Ovary (tissue), 9 donors: ENCODE results near the gene TRNAU1AP. TPM values are rescaled to one million over a fixed set of nuclear protein-coding genes. Genes with fewer than 3 reads are reported as not detected.
"Not testable (repeated sequence)": the region's sequence is repeated elsewhere in the genome, so short reads cannot be mapped to it uniquely, and the experiment has no call there.

Source experiments
- DNase-seq, 5 donors: peaks; one replicate each; pipeline ENCODE4 v3.0.0-alpha.2; 2019 to 2020
- H3K27ac ChIP-seq, 2 donors: fragments of 200-600 bp; one replicate each; pipeline versions ENCODE4 v1.5.1 to v1.8.0; 2019 to 2022
- H3K27me3 ChIP-seq: fragments of 200-600 bp; one replicate; pipeline ENCODE4 v1.8.0; 2022
- H3K36me3 ChIP-seq: fragments of 200-600 bp; sonication (generic); one replicate; pipeline ENCODE4 v1.5.1; 2019
- H3K4me1 ChIP-seq: one replicate; pipeline ENCODE4 v1.8.1; 2013; ENCODE audit warnings: mild to moderate bottlenecking, moderate library complexity; ENCODE audit not compliant: insufficient read depth
- H3K4me3 ChIP-seq: fragments of 200-600 bp; sonication (generic); one replicate; pipeline ENCODE4 v1.5.1; 2017
- H3K9me3 ChIP-seq, 2 donors: fragments of 200-600 bp in 1 of 2; sonication (generic) in 1 of 2; one replicate each; pipeline versions ENCODE4 v1.5.1 to v1.8.1; 2013 to 2019; ENCODE audit warnings: mild to moderate bottlenecking in 1 of 2, moderate library complexity in 1 of 2
- CTCF ChIP-seq, 3 donors: fragments of 450-650 bp in 2 of 3; fragments of 200-600 bp in 1 of 3; IDR thresholded peaks; one replicate each; pipeline versions ENCODE4 v1.5.1 to v1.8.0; 2016 to 2022; ENCODE audit warnings: antibody characterized with exemption in 3 of 3, mild to moderate bottlenecking in 1 of 3
- EP300 ChIP-seq: sonication (generic); formaldehyde crosslinking; IDR thresholded peaks from one replicate; pipeline ENCODE4 v1.6.1; 2017; ENCODE audit warnings: antibody characterized with exemption
- POLR2A ChIP-seq: fragments of 450-650 bp; IDR thresholded peaks from one replicate; pipeline ENCODE4 v1.6.1; 2017; ENCODE audit warnings: antibody characterized with exemption, mild to moderate bottlenecking, moderate library complexity
- whole genome bisulfite sequencing, 3 donors: extraction: QIAGEN DNeasy Blood & Tissue Kit in 1 of 3; methylation state at CpG; one replicate each; pipeline versions ENCODE4 v1.1.5 to v1.1.7; 2013 to 2017; 5-methylcytosine and 5-hydroxymethylcytosine counted together
- intact Hi-C, 4 donors: fragments of 100-400 bp; cut with DNase I; formaldehyde crosslinking; loops; one replicate each; pipeline versions ENCODE4 v1.11.0 to v1.15.1; 2022 to 2023
- polyA plus RNA-seq, 2 donors: library from polyadenylated mRNA; stranded (reverse); fragments of 200-250 nt in 1 of 2; fragments of 350-450 nt in 1 of 2; fragmentation: Illumina TruSeq in 1 of 2; extraction: RNeasy Lipid Tissue Mini Kit (QIAGEN cat#74804) in 1 of 2; gene quantifications; one replicate each; pipeline ENCODE4 v1.2.3, GENCODE V29; 2013 to 2014
- total RNA-seq, 7 donors: library from RNA; depleted of rRNA in 2 of 7; stranded (reverse); fragments of >200 nt in 2 of 7; fragmentation: NEBNext Ultra II Directional in 3 of 7; extraction: Animal tissue kit (Norgen Biotek cat#: 25700) in 3 of 7; gene quantifications; one replicate each; pipeline versions ENCODE4 v1.1.0 to v1.2.4, GENCODE V29; 2016 to 2023
- donor health status: DM: no; HTN: no; CAD: no; lungs with moderate emphysema.
- donor health status: DM: no; HTN: no; CAD: no.
- donor health status: Bipolar disorder and iron deficiency.
- donor health status: DM: yes; HTN: yes; CAD: no.
- donor health status: DM: no; HTN: no; CAD: no.
- donor health status: DM: yes; HTN: yes; CAD: no.

Gene TRNAU1AP
- total and polyA plus RNA-seq, 9 donors: 18.8 to 37.6 (median 20.7) TPM

GRCh38 chr1:28510273-28510969 is 42.5 kb upstream of the TRNAU1AP start:
- intact Hi-C loops: loop anchor here in 1 of 4 donors (10.0 kb wide), 1 partner anchor 106 kb away; no protein-coding TSS in a partner anchor
- no peak for DNase-seq
- H3K27me3 ChIP-seq: no peaks in the 10 kb centered on the region
- no peaks in the 10 kb centered on the region for H3K36me3 ChIP-seq
- TF ChIP-seq CTCF (IDR thresholded peaks at IDR 0.05) (no peak), EP300 (no peak), POLR2A (no peak)
- 57 to 72% (median 70%) methylated on average over 8 of the region's 8 CpGs for WGBS, 3 donors
- H3K9me3 ChIP-seq: no peaks in the 10 kb centered on the region
- no peak overlapping the region for H3K27ac ChIP-seq
- no peak overlapping the region for H3K4me3 ChIP-seq
- H3K4me1 ChIP-seq: peaks cover 13% of the 10 kb centered on the region

- intact Hi-C loops: loop anchor here in 1 of 4 donors (10.0 kb wide), 1 partner anchor 106 kb away; no protein-coding TSS in a partner anchor
- no peak overlapping the region for H3K27ac ChIP-seq
- H3K4me1 ChIP-seq: peaks cover 13% of the 10 kb centered on the region
- H3K9me3 ChIP-seq: no peaks in the 10 kb centered on the region
- WGBS, 3 donors: 59 to 86% (median 71%) methylated on average over 2 of the region's 2 CpGs
- H3K4me3 ChIP-seq: no peak overlapping the region
- TF ChIP-seq POLR2A (no peak), EP300 (no peak), CTCF (IDR thresholded peaks at IDR 0.05) (no peak)
- no peaks in the 10 kb centered on the region for H3K27me3 ChIP-seq
- no peaks in the 10 kb centered on the region for H3K36me3 ChIP-seq
- no peak for DNase-seq
Measured at GRCh38 chr1:28510970-28511440, 41.9 kb upstream of the TRNAU1AP start.

- TF ChIP-seq POLR2A: no peak
- TF ChIP-seq CTCF (IDR thresholded peaks at IDR 0.05): no peak
- no peak for TF ChIP-seq EP300
- peaks cover 13% of the 10 kb centered on the region for H3K4me1 ChIP-seq
- H3K27me3 ChIP-seq: no peaks in the 10 kb centered on the region
- 76 to 88% (median 82%) methylated on average over 7 of the region's 7 CpGs for WGBS, 3 donors
- H3K9me3 ChIP-seq: no peaks in the 10 kb centered on the region
- no peaks in the 10 kb centered on the region for H3K36me3 ChIP-seq
- no peak overlapping the region for H3K27ac ChIP-seq
- H3K4me3 ChIP-seq: no peak overlapping the region
- DNase-seq: no peak
- intact Hi-C loops: loop anchor here in 1 of 4 donors (10.0 kb wide), 1 partner anchor 107 kb away; no protein-coding TSS in a partner anchor
Measured at GRCh38 chr1:28512058-28512611, 40.8 kb upstream of the TRNAU1AP start.

GRCh38 chr1:28514445-28514933 is 38.4 kb upstream of the TRNAU1AP start:
- H3K4me1 ChIP-seq, H3K36me3 ChIP-seq, H3K4me3 ChIP-seq, H3K9me3 ChIP-seq, H3K27ac ChIP-seq, DNase-seq, H3K27me3 ChIP-seq: not testable (repeated sequence)
- 77 to 90% (median 87%) methylated on average over 13 of the region's 13 CpGs for WGBS, 3 donors
- intact Hi-C loops: loop anchor here in 1 of 4 donors (10.0 kb wide), 1 partner anchor 110 kb away; no protein-coding TSS in a partner anchor
